Tibial artery (tissue), 4 donors: Measurements from ENCODE around the gene ACSL1.
"Not testable (repeated sequence)": the region's sequence is repeated elsewhere in the genome, so short reads cannot be mapped to it uniquely, and the experiment has no call there.

Experiments
- DNase-seq, 2 donors: peaks; one replicate each; pipeline ENCODE4 v3.0.0-alpha.2; 2019
- H3K27ac ChIP-seq, 2 donors: fragments of 200-600 bp; sonication (generic) in 1 of 2; 1 replicate in 1 of 2; 2 replicates in 1 of 2; pipeline ENCODE4 v1.5.1; 2018 to 2019; ENCODE audit warnings: mild to moderate bottlenecking in 1 of 2
- H3K27me3 ChIP-seq, 2 donors: fragments of 200-600 bp; sonication (generic) in 1 of 2; one replicate each; pipeline versions ENCODE4 v1.5.1 to v1.6.0; 2016 to 2019
- H3K36me3 ChIP-seq, 3 donors: fragments of 200-600 bp; sonication (generic) in 2 of 3; one replicate each; pipeline ENCODE4 v1.5.1; 2016 to 2019; ENCODE audit warnings: mild to moderate bottlenecking in 2 of 3
- H3K4me1 ChIP-seq, 4 donors: fragments of 200-600 bp; sonication (generic) in 2 of 4; 1 replicate in 3 of 4; 2 replicates in 1 of 4; pipeline ENCODE4 v1.5.1; 2016 to 2019
- H3K4me3 ChIP-seq, 2 donors: fragments of 200-600 bp; sonication (generic) in 1 of 2; 1 replicate in 1 of 2; 2 replicates in 1 of 2; pipeline ENCODE4 v1.5.1; 2018 to 2019; ENCODE audit warnings: mild to moderate bottlenecking in 2 of 2
- H3K9me3 ChIP-seq, 3 donors: fragments of 200-600 bp; sonication (generic) in 1 of 3; one replicate each; pipeline ENCODE4 v1.5.1; 2016 to 2019
- intact Hi-C: fragments of 100-400 bp; cut with DNase I; formaldehyde crosslinking; loops from one replicate; pipeline ENCODE4 v1.15.0; 2023; ENCODE audit warnings: low total_unique reads
- TF ChIP-seq, protein P1 (sequence below), 2 experiments: fragments of 200-600 bp in 1 of 2; fragments of 450-650 bp in 1 of 2; IDR thresholded peaks; one replicate each; pipeline ENCODE4 v1.5.1; 2017 to 2019; ENCODE audit warnings: antibody characterized with exemption in 2 of 2, mild to moderate bottlenecking in 1 of 2, moderate library complexity in 1 of 2

ACSL1 gene

DNA sequence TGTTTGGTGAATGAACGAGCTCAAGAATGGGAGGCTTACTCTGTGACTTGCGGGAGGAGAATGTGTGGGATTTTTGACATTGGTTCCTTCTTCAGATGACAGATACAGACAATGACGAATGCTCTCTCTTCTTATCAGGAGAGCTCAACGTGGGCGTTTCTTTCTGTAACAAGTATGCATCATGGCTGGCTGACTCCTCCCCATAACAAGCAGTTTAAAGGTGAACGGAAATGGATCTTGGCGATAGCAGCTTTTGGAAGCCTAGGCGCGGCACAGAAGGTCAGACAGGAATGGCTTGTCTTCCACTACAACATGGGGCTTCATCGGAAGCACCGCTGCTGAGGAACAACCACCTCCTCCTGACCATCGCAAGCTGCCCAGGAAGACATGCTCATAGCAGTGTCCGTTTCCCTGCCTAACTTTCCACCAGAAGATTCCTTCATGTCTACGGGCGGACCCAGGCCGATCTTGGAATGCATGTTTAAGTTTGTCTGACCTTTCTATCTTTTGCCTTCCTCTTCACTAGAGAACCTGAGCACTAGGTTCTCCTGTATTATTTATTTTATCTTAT is 18.3 kb upstream of the ACSL1 start:
- intact Hi-C loops: no loop called here
- H3K27ac ChIP-seq: no peak overlapping the region
- no peaks in the 10 kb centered on the region for H3K36me3 ChIP-seq
- H3K9me3 ChIP-seq: no peaks in the 10 kb centered on the region
- DNase-seq: no peak
- TF ChIP-seq, protein P1, sequence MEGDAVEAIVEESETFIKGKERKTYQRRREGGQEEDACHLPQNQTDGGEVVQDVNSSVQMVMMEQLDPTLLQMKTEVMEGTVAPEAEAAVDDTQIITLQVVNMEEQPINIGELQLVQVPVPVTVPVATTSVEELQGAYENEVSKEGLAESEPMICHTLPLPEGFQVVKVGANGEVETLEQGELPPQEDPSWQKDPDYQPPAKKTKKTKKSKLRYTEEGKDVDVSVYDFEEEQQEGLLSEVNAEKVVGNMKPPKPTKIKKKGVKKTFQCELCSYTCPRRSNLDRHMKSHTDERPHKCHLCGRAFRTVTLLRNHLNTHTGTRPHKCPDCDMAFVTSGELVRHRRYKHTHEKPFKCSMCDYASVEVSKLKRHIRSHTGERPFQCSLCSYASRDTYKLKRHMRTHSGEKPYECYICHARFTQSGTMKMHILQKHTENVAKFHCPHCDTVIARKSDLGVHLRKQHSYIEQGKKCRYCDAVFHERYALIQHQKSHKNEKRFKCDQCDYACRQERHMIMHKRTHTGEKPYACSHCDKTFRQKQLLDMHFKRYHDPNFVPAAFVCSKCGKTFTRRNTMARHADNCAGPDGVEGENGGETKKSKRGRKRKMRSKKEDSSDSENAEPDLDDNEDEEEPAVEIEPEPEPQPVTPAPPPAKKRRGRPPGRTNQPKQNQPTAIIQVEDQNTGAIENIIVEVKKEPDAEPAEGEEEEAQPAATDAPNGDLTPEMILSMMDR (IDR thresholded peaks at IDR 0.05): no peak
- H3K4me1 ChIP-seq: no peaks in the 10 kb centered on the region
- H3K4me3 ChIP-seq: no peak overlapping the region
- peaks cover 0 to 5% of the 10 kb centered on the region in 2 donors for H3K27me3 ChIP-seq

DNA sequence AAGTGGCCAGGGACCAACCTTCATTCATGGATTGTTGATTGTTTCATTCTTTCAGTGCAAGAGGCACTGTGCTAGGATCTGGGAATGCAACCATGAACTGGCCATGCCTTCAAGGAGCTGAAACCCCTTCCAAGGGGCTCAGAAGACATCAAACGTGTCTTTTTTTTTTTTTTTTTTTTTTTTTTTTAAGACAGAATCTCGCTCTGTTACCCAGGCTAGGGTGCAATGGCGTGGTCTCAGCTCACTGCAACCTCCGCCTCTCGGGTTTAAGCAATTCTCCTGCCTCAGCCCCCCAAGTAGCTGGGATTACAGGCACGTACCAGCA is 13.3 kb upstream of the ACSL1 start:
- H3K9me3 ChIP-seq, H3K4me3 ChIP-seq, DNase-seq, H3K27ac ChIP-seq, H3K27me3 ChIP-seq, H3K4me1 ChIP-seq, H3K36me3 ChIP-seq, intact Hi-C loops: not testable (repeated sequence)

- no peaks in the 10 kb centered on the region for H3K9me3 ChIP-seq
- no peaks in the 10 kb centered on the region for H3K27me3 ChIP-seq
- no peaks in the 10 kb centered on the region for H3K36me3 ChIP-seq
- H3K4me3 ChIP-seq: no peak overlapping the region
- intact Hi-C loops: no loop called here
- no peak for DNase-seq
- no peaks in the 10 kb centered on the region for H3K4me1 ChIP-seq
- TF ChIP-seq, protein P1 (IDR thresholded peaks at IDR 0.05): no peak
- no peak overlapping the region for H3K27ac ChIP-seq
These were observed 12.7 kb upstream of the ACSL1 start for GRCh38 chr4:184838249-184839074.

GRCh38 chr4:184836613-184837012 is 10.8 kb upstream of the ACSL1 start:
- no peak overlapping the region for H3K4me3 ChIP-seq
- no peaks in the 10 kb centered on the region for H3K36me3 ChIP-seq
- TF ChIP-seq, protein P1 (IDR thresholded peaks at IDR 0.05): no peak
- no peaks in the 10 kb centered on the region for H3K9me3 ChIP-seq
- H3K4me1 ChIP-seq: no peaks in the 10 kb centered on the region
- H3K27me3 ChIP-seq: no peaks in the 10 kb centered on the region
- DNase-seq: no peak
- intact Hi-C loops: no loop called here
- no peak overlapping the region for H3K27ac ChIP-seq

DNA sequence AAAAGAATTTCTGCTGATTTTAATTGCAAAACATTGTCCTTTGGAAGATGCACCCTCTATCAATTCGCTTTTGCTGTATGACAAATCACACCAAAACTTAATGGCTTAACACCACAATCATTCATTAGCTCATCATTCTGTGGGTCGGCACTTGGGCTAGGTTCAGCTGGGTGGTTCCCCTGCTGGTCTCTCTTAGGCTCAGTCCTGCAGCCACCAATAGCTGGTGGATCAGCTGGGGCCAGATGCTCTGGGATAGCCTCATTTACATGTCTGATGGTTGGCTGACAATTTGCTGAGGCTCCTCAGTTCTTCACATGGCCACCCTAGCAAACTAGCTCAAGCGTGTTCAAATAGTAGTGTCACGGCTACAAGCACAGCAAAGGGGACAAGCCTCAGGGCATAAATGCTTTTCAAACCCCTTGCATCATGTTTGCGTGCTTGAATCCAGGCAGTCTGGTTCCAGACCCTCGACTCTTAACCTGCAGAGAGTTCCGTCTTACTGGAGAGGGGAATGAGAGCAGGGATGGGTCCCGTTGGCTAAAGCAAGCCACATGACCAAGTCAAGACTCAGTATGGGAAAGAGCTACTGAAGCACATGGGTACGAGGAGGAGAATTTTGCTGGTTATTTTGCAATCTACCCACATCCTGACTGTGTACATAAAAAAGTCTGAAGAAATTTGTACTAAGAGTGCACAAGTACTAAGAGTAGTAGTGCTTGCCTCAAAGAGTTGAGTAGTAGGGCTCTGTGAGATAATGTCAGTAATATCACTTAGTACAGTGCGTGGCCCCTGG is 7.5 kb upstream of the ACSL1 start:
- H3K4me1 ChIP-seq: no peaks in the 10 kb centered on the region
- H3K9me3 ChIP-seq: no peaks in the 10 kb centered on the region
- DNase-seq: no peak
- no peaks in the 10 kb centered on the region for H3K27me3 ChIP-seq
- H3K36me3 ChIP-seq: no peaks in the 10 kb centered on the region
- intact Hi-C loops: no loop called here
- TF ChIP-seq, protein P1 (IDR thresholded peaks at IDR 0.05): no peak
- H3K27ac ChIP-seq: no peak overlapping the region
- no peak overlapping the region for H3K4me3 ChIP-seq

DNA sequence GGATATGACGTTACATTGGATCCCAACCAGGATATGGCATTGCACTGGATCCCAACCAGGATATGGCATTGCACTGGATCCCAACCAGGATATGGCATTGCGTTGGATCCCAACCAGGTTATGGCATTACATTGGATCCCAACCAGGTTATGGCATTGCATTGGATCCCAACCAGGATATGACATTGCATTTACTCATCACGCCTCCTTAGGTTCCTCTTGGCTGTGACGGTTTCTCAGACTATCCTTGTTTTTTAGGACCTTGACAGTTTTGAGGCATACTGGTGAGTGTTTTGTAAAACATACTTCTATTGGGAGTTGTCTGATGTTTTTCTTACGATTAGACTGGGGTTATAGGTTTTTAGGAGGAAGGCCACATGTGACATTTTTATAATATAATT is 5.4 kb upstream of the ACSL1 start:
- H3K36me3 ChIP-seq: no peaks in the 10 kb centered on the region
- H3K27ac ChIP-seq: no peak overlapping the region
- peaks cover 0 to 6% (median 5%) of the 10 kb centered on the region in 4 donors for H3K4me1 ChIP-seq
- DNase-seq: no peak
- H3K4me3 ChIP-seq: no peak overlapping the region
- TF ChIP-seq, protein P1 (IDR thresholded peaks at IDR 0.05): no peak
- no peaks in the 10 kb centered on the region for H3K27me3 ChIP-seq
- intact Hi-C loops: no loop called here
- H3K9me3 ChIP-seq: no peaks in the 10 kb centered on the region
